Stomach (tissue), 9 donors: ENCODE measurements around the gene FGF14. TPM values are rescaled to one million over a fixed set of nuclear protein-coding genes. Genes with fewer than 3 reads are reported as not detected.

Source experiments
- DNase-seq, 2 donors: peaks; one replicate each; pipeline versions ENCODE4 v3.0.0 to v3.0.0-alpha.2; 2013 to 2019
- H3K27ac ChIP-seq, 5 donors: fragments of 200-600 bp in 4 of 5; sonication (generic) in 4 of 5; one replicate each; pipeline ENCODE4 v1.5.1; 2013 to 2019; ENCODE audit warnings: mild to moderate bottlenecking in 1 of 5, moderate library complexity in 1 of 5
- H3K27me3 ChIP-seq, 3 donors: fragments of 200-600 bp; sonication (generic); one replicate each; pipeline ENCODE4 v1.5.1; 2017 to 2019; ENCODE audit warnings: mixed run types in 1 of 3
- H3K36me3 ChIP-seq, 4 donors: fragments of 200-600 bp; sonication (generic); 1 replicate in 3 of 4; 2 replicates in 1 of 4; pipeline ENCODE4 v1.5.1; 2016 to 2019
- H3K4me1 ChIP-seq, 4 donors: fragments of 200-600 bp; sonication (generic); one replicate each; pipeline ENCODE4 v1.5.1; 2016 to 2019
- H3K4me3 ChIP-seq, 4 donors: fragments of 200-600 bp; sonication (generic) in 3 of 4; one replicate each; pipeline ENCODE4 v1.5.1; 2016 to 2019; ENCODE audit warnings: mild to moderate bottlenecking in 1 of 4
- H3K9me3 ChIP-seq, 4 donors: fragments of 200-600 bp; sonication (generic); one replicate each; pipeline ENCODE4 v1.5.1; 2016 to 2019
- EP300 ChIP-seq: sonication (generic); formaldehyde crosslinking; IDR thresholded peaks from one replicate; pipeline ENCODE4 v1.6.1; 2017; ENCODE audit warnings: antibody characterized with exemption
- POLR2A ChIP-seq, 4 donors: fragments of 450-650 bp; IDR thresholded peaks; one replicate each; pipeline ENCODE4 v1.6.1; 2016; ENCODE audit warnings: antibody characterized with exemption in 4 of 4, control low read depth in 2 of 4, mild to moderate bottlenecking in 1 of 4, moderate library complexity in 1 of 4
- POLR2AphosphoS5 ChIP-seq, 3 donors: sonication (generic); formaldehyde crosslinking; IDR thresholded peaks; one replicate each; pipeline ENCODE4 v1.6.1; 2016; ENCODE audit warnings: antibody characterized with exemption in 3 of 3
- WGBS, 5 donors: extraction: QIAGEN DNeasy Blood & Tissue Kit in 3 of 5; methylation state at CpG; one replicate each; pipeline versions ENCODE4 v1.1.5 to v1.1.7; 2013 to 2018; 5-methylcytosine and 5-hydroxymethylcytosine counted together
- intact Hi-C: fragments of 100-400 bp; cut with DNase I; formaldehyde crosslinking; loops from one replicate; pipeline ENCODE4 v1.15.1; 2023; ENCODE audit warnings: low total_unique reads
- polyA plus RNA-seq, 3 donors: library from polyadenylated mRNA; stranded (reverse); fragments of 200-250 nt; gene quantifications; one replicate each; pipeline ENCODE4 v1.2.3, GENCODE V29; 2013
- total RNA-seq, 5 donors: library from RNA; depleted of rRNA; stranded (reverse); fragments of >200 nt; gene quantifications; one replicate each; pipeline versions ENCODE4 v1.1.0 to v1.2.3, GENCODE V29; 2014 to 2016
- TF ChIP-seq, protein P1 (sequence below), 7 experiments: fragments of 450-650 bp in 4 of 7; fragments of 200-600 bp in 3 of 7; sonication (generic) in 3 of 7; IDR thresholded peaks; one replicate each; pipeline ENCODE4 v1.5.1; 2016 to 2019; ENCODE audit warnings: antibody characterized with exemption in 7 of 7, control low read depth in 2 of 7, mild to moderate bottlenecking in 1 of 7
- donor health status: healthy with polysubstance abuse.
- donor health status: Bipolar disorder and iron deficiency.
- donor health status: healthy.

Gene FGF14
- total and polyA plus RNA-seq, 8 donors = 0.08 to 6.6 (median 0.54) TPM

DNA sequence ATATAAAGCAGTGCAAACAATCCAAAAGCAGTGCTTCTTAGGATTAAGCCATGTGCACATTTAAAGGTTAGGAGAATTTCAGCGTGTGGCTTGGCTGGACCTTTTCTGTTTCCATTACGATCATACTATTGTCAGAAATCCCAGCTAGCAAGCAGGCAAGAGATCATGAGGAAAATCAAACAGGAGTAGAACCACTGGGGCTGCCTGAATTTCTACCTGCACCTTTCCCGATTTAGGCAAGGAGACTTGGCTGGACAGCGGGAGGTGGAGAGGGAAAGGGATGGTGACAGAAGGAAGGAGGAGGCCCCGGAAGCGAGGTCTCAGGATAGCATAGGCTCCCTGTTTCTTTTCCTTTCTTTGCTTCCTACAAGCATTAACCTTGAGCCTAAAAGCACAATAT is 102.5 kb downstream of the FGF14 start:
- no peak for TF ChIP-seq EP300
- TF ChIP-seq POLR2AphosphoS5 (IDR thresholded peaks at IDR 0.05) = no peak
- TF ChIP-seq, protein P1, sequence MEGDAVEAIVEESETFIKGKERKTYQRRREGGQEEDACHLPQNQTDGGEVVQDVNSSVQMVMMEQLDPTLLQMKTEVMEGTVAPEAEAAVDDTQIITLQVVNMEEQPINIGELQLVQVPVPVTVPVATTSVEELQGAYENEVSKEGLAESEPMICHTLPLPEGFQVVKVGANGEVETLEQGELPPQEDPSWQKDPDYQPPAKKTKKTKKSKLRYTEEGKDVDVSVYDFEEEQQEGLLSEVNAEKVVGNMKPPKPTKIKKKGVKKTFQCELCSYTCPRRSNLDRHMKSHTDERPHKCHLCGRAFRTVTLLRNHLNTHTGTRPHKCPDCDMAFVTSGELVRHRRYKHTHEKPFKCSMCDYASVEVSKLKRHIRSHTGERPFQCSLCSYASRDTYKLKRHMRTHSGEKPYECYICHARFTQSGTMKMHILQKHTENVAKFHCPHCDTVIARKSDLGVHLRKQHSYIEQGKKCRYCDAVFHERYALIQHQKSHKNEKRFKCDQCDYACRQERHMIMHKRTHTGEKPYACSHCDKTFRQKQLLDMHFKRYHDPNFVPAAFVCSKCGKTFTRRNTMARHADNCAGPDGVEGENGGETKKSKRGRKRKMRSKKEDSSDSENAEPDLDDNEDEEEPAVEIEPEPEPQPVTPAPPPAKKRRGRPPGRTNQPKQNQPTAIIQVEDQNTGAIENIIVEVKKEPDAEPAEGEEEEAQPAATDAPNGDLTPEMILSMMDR (IDR thresholded peaks at IDR 0.05) = no peak
- TF ChIP-seq POLR2A (IDR thresholded peaks at IDR 0.05) = no peak
- no peak overlapping the region for H3K27ac ChIP-seq
- no peak overlapping the region for H3K4me3 ChIP-seq
- H3K4me1 ChIP-seq = peaks cover 0 to 8% (median 2%) of the 10 kb centered on the region in 4 donors
- no peaks in the 10 kb centered on the region for H3K27me3 ChIP-seq
- intact Hi-C loops = no loop called here
- WGBS, 5 donors = 77 to 91% (median 82%) methylated on average over 6 of the region's 6 CpGs
- H3K9me3 ChIP-seq = no peaks in the 10 kb centered on the region
- no peak for DNase-seq
- no peaks in the 10 kb centered on the region for H3K36me3 ChIP-seq

DNA sequence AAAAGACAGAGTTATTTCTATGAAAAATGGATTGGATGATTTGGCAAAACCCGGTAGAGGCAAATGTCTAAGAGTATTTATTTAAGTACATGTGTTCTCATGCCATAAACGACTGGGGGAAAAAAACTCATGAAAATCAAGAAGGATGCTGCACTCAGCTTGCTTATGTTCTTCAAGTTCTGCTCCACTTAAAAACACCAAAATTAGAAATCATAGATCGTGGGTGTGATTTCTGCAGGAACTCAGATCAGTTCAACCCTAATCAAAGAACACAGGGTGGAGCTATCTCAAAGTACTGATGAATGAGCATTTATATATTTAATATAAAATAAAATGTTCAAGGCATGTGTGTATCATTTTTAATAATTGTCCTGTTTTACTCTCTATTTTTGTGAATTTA is 103.8 kb downstream of the FGF14 start:
- H3K4me3 ChIP-seq = no peak overlapping the region
- no peaks in the 10 kb centered on the region for H3K9me3 ChIP-seq
- no peak for DNase-seq
- peaks cover 0 to 15% (median 3%) of the 10 kb centered on the region in 4 donors for H3K4me1 ChIP-seq
- H3K36me3 ChIP-seq = no peaks in the 10 kb centered on the region
- TF ChIP-seq EP300 = no peak
- TF ChIP-seq POLR2AphosphoS5 (IDR thresholded peaks at IDR 0.05) = no peak
- TF ChIP-seq, protein P1 (IDR thresholded peaks at IDR 0.05) = no peak
- TF ChIP-seq POLR2A (IDR thresholded peaks at IDR 0.05) = no peak
- 57 to 76% (median 71%) methylated on average over 3 of the region's 3 CpGs for WGBS, 5 donors
- H3K27me3 ChIP-seq = no peaks in the 10 kb centered on the region
- intact Hi-C loops = no loop called here
- H3K27ac ChIP-seq = no peak overlapping the region

DNA sequence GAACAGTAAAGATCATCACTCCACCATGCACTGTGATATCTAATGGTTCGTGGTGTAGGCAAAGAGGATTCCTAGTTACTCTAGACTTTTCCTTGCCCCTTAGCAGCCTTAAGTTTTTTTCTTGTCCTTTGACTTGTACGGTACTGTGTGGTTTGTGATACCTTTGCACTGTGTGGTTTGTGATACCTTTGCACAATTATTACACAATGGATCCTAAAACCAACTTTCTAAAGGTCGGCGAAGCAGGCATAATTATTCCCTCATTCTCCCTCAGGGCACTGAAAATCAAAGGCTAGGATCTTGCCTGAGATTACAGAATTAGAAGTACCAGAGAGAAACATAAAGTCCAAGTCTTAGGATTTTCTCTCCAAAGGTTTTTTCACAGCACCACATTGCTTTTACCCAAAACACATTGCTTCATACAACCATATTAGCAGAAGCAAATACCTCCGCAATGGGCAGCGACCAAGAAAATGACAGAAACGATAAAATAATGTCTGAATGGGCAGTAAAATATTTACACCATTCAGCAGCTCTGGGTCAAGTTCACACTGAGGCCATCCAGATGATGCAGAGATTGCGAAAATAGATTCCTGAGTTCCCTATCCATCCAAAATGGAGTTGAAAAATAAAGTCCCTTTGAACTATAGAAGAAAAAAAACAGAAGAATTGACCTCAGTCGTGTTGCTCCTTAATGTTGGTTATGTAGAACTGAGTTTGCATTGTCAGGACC is 106.4 kb downstream of the FGF14 start:
- peak in 1 of 3 donors; percentile 6 for TF ChIP-seq POLR2AphosphoS5 (IDR thresholded peaks at IDR 0.05)
- no peak for TF ChIP-seq POLR2A (IDR thresholded peaks at IDR 0.05)
- 57 to 69% (median 68%) methylated on average over 9 of the region's 9 CpGs for WGBS, 5 donors
- Histone ChIP-seq H3K9me3 (no peaks in the 10 kb centered on the region), H3K27me3 (no peaks in the 10 kb centered on the region), H3K4me1 (peaks cover 0 to 15% (median 3%) of the 10 kb centered on the region in 4 donors), H3K4me3 (no peak overlapping the region), H3K36me3 (no peaks in the 10 kb centered on the region), H3K27ac (peak overlapping the region in 2 of 5 donors; percentile 17 to 21)
- DNase-seq = no peak
- intact Hi-C loops = no loop called here

DNA sequence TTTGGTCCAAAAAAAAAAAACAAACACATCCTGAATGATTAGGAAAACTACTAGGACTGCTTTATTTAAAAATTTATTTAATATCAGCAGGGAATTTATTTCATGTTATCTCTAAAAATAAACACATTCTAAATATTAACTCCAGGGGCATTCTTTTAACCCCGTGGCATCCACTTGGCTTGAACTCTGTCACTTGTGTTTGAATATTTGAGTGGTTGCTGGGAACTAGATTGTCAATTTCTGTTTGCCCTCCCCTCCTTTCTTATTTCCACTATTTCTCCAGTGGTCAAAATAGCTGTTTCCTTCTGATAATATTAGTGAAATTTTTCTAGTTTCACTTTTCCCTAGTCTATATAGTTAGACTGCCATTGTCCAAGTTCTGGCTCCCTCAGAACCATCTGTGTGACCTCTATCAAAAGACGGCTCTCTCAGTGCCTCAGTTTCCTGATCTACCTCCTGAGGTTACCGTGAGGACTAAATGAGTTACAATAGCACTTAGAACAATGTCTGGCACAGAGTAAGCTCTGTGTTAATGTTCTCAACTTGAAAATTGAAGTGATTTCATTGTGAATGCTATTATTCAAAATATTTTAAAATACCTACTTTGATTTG is 107.3 kb downstream of the FGF14 start:
- DNase-seq = no peak
- TF ChIP-seq, protein P1 (IDR thresholded peaks at IDR 0.05) = no peak
- no peak for TF ChIP-seq POLR2AphosphoS5 (IDR thresholded peaks at IDR 0.05)
- TF ChIP-seq POLR2A (IDR thresholded peaks at IDR 0.05) = no peak
- no peak for TF ChIP-seq EP300
- Histone ChIP-seq H3K27ac (peak overlapping the region in 2 of 5 donors; percentile 17 to 18), H3K9me3 (no peaks in the 10 kb centered on the region), H3K4me1 (peaks cover 0 to 15% (median 3%) of the 10 kb centered on the region in 4 donors), H3K27me3 (no peaks in the 10 kb centered on the region), H3K36me3 (no peaks in the 10 kb centered on the region), H3K4me3 (no peak overlapping the region)
- intact Hi-C loops = no loop called here
- 43 to 65% (median 50%) methylated on average over 3 of the region's 3 CpGs for WGBS, 5 donors

DNA sequence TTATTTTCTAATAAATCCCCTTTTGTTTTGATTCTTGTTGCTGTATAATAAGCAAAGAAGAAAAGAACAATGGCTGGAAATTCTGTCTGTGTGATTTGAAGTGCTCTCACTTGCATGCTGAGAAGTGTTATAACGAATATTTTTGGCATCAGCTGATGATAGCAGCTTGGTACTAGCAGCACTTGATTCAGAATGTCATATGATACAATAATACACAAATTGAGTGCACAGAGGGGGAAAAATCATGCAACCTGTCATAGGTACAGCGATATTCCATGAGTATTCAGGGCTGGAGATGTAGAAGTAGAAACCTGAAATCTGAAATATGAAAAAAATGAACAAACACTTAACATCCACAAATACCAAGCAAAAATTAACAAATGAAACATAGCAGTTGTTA is 108.1 kb downstream of the FGF14 start:
- Histone ChIP-seq H3K9me3 (no peaks in the 10 kb centered on the region), H3K27ac (no peak overlapping the region), H3K36me3 (no peaks in the 10 kb centered on the region), H3K27me3 (no peaks in the 10 kb centered on the region), H3K4me1 (peaks cover 0 to 15% (median 3%) of the 10 kb centered on the region in 4 donors), H3K4me3 (no peak overlapping the region)
- intact Hi-C loops = no loop called here
- TF ChIP-seq, protein P1 (IDR thresholded peaks at IDR 0.05) = no peak
- TF ChIP-seq EP300 = no peak
- no peak for TF ChIP-seq POLR2A (IDR thresholded peaks at IDR 0.05)
- WGBS, 5 donors = 43 to 59% (median 52%) methylated on average over 2 of the region's 2 CpGs
- no peak for DNase-seq
